OCI-LY3 (cell line): Measurements from ENCODE around the gene ADRA1B.

Experiments
- H2AFZ ChIP-seq: fragments of 200-600, 300-600 bp; shearing (Covaris generic); 2 replicates; pipeline ENCODE4 v1.6.0; 2014; ENCODE audit warnings: antibody characterized with exemption, low read depth, low read length
- H3K27ac ChIP-seq: fragments of 200-600, 300-600 bp; sonication (generic); 2 replicates; pipeline ENCODE4 v1.5.1; 2014; ENCODE audit warnings: mild to moderate bottlenecking, low read length, moderate library complexity, mixed read lengths
- H3K27me3 ChIP-seq: fragments of 200-600, 300-600 bp; sonication (generic); 2 replicates; pipeline ENCODE4 v1.6.1; 2014; ENCODE audit warnings: low read depth, low read length, mixed read lengths
- H3K36me3 ChIP-seq: fragments of 200-600, 300-600 bp; sonication (generic); replicated peaks from 2 replicates; pipeline ENCODE3; 2014; ENCODE audit warnings: low read depth, low read length, mixed read lengths
- H3K4me1 ChIP-seq: fragments of 300-600, 200-600 bp; sonication (generic); 2 replicates; pipeline ENCODE4 v1.6.1; 2014; ENCODE audit warnings: low read length, mixed read lengths
- H3K4me2 ChIP-seq: fragments of 200-600, 300-600 bp; sonication (generic); 2 replicates; pipeline ENCODE4 v1.6.1; 2014; ENCODE audit warnings: low read length, mixed read lengths
- H3K4me3 ChIP-seq: fragments of 300-600, 200-600 bp; sonication (generic); 2 replicates; pipeline ENCODE4 v1.5.1; 2014; ENCODE audit warnings: antibody characterized with exemption, mild to moderate bottlenecking, low read length, moderate library complexity
- H3K79me2 ChIP-seq: fragments of 300-600, 200-600 bp; shearing (Covaris generic); 2 replicates; pipeline ENCODE4 v1.6.1; 2014; ENCODE audit warnings: mild to moderate bottlenecking, low read length, mixed read lengths
- H3K9ac ChIP-seq: fragments of 300-600, 200-600 bp; shearing (Covaris generic); 2 replicates; pipeline ENCODE4 v1.6.0; 2014; ENCODE audit warnings: mild to moderate bottlenecking, low read length, moderate library complexity
- H3K9me3 ChIP-seq: fragments of 200-600, 300-600 bp; shearing (Covaris generic); 2 replicates; pipeline ENCODE4 v1.6.1; 2014; ENCODE audit warnings: low read length, mixed read lengths; ENCODE audit not compliant: insufficient read depth
- H4K20me1 ChIP-seq: fragments of 200-600, 300-600 bp; sonication (generic); 2 replicates; pipeline ENCODE4 v1.6.1; 2016; ENCODE audit warnings: low read length, mixed read lengths; ENCODE audit not compliant: insufficient read depth
- EZH2phosphoT487 ChIP-seq: fragments of 200-600 bp; shearing (Covaris generic); IDR thresholded peaks from 2 replicates; pipeline ENCODE4 v1.6.1; 2018; ENCODE audit warnings: antibody characterized with exemption, mixed run types, low read depth
- TF ChIP-seq, protein P1 (sequence below): fragments of 200-600, 300-600 bp; sonication (generic); IDR thresholded peaks from 2 replicates; pipeline ENCODE4 v1.5.1; 2014; ENCODE audit warnings: antibody characterized with exemption, low read length, low read depth

Gene ADRA1B

GRCh38 chr5:159928122-159928909 is 12.0 kb downstream of the ADRA1B start:
- Histone ChIP-seq H3K4me3 (no peak overlapping the region), H3K4me1 (no peaks in the 10 kb centered on the region), H3K27ac (no peak overlapping the region), H3K36me3 (no peaks in the 10 kb centered on the region), H3K9me3 (no peaks in the 10 kb centered on the region), H3K9ac (no peak overlapping the region), H3K27me3 (no peaks in the 10 kb centered on the region), H2AFZ (no peak overlapping the region), H3K4me2 (no peak overlapping the region), H4K20me1 (no peaks in the 10 kb centered on the region), H3K79me2 (no peaks in the 10 kb centered on the region)
- no peak for TF ChIP-seq EZH2phosphoT487
- TF ChIP-seq, protein P1, sequence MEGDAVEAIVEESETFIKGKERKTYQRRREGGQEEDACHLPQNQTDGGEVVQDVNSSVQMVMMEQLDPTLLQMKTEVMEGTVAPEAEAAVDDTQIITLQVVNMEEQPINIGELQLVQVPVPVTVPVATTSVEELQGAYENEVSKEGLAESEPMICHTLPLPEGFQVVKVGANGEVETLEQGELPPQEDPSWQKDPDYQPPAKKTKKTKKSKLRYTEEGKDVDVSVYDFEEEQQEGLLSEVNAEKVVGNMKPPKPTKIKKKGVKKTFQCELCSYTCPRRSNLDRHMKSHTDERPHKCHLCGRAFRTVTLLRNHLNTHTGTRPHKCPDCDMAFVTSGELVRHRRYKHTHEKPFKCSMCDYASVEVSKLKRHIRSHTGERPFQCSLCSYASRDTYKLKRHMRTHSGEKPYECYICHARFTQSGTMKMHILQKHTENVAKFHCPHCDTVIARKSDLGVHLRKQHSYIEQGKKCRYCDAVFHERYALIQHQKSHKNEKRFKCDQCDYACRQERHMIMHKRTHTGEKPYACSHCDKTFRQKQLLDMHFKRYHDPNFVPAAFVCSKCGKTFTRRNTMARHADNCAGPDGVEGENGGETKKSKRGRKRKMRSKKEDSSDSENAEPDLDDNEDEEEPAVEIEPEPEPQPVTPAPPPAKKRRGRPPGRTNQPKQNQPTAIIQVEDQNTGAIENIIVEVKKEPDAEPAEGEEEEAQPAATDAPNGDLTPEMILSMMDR: no peak

DNA sequence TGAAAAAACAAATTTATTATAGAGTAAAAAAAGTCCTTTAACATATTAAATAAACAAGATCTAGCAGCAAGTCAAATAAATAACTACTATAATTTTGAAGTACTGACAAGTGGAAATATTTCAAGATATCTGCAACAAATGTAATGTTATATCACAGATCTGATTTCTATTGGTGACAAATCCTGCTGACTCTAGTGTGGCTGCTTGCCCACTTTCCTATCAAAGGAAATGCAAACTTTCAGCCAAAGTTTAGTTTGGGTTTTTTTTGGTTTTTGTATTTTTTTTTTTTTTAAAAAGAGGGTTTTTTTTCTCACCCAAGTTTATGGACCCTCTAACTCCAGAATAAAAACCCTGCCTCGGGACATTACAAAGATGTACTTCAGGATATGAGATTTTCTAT is 12.9 kb downstream of the ADRA1B start:
- H3K9ac ChIP-seq: no peak overlapping the region
- no peak overlapping the region for H3K27ac ChIP-seq
- TF ChIP-seq, protein P1: no peak
- no peaks in the 10 kb centered on the region for H3K27me3 ChIP-seq
- no peaks in the 10 kb centered on the region for H3K36me3 ChIP-seq
- H3K4me3 ChIP-seq: no peak overlapping the region
- H2AFZ ChIP-seq: no peak overlapping the region
- H3K9me3 ChIP-seq: no peaks in the 10 kb centered on the region
- no peaks in the 10 kb centered on the region for H4K20me1 ChIP-seq
- no peaks in the 10 kb centered on the region for H3K79me2 ChIP-seq
- H3K4me2 ChIP-seq: no peak overlapping the region
- no peaks in the 10 kb centered on the region for H3K4me1 ChIP-seq

GRCh38 chr5:159933531-159934485 is 17.5 kb downstream of the ADRA1B start:
- Histone ChIP-seq H3K4me3 (no peak overlapping the region), H3K36me3 (no peaks in the 10 kb centered on the region), H3K27ac (no peak overlapping the region), H2AFZ (no peak overlapping the region), H3K4me2 (no peak overlapping the region), H3K9me3 (no peaks in the 10 kb centered on the region), H3K9ac (no peak overlapping the region), H3K79me2 (no peaks in the 10 kb centered on the region), H3K27me3 (no peaks in the 10 kb centered on the region), H3K4me1 (peaks cover 14% of the 10 kb centered on the region), H4K20me1 (no peaks in the 10 kb centered on the region)
- TF ChIP-seq, protein P1: no peak
- TF ChIP-seq EZH2phosphoT487: no peak

DNA sequence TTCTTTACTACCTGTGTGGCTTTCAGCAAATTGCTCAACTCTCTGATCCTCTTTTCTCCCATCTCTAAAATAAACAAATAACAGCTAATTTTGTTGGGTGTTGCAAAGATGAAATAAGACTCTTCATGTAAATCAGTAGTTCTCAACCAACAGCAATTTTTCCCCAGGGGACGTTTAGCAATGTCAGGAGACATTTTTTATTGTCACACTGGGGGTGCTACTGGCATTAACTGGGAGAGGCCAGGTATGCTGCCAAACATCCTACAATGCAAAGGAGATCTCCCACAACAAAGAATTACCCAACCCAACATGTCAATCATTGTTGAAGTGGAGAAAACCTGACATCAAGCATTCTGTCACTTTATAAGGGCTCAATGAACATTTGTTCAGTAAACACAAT is 19.7 kb downstream of the ADRA1B start:
- H3K9ac ChIP-seq: no peak overlapping the region
- no peaks in the 10 kb centered on the region for H3K79me2 ChIP-seq
- H3K4me2 ChIP-seq: no peak overlapping the region
- H4K20me1 ChIP-seq: no peaks in the 10 kb centered on the region
- no peak overlapping the region for H3K4me3 ChIP-seq
- TF ChIP-seq, protein P1: no peak
- no peak for TF ChIP-seq EZH2phosphoT487
- H2AFZ ChIP-seq: no peak overlapping the region
- H3K4me1 ChIP-seq: peaks cover 14% of the 10 kb centered on the region
- no peaks in the 10 kb centered on the region for H3K27me3 ChIP-seq
- H3K9me3 ChIP-seq: no peaks in the 10 kb centered on the region
- no peaks in the 10 kb centered on the region for H3K36me3 ChIP-seq
- no peak overlapping the region for H3K27ac ChIP-seq
